ENCODE data around the gene SH2D1A. TPM values are rescaled to one million over a fixed set of nuclear protein-coding genes. Genes with fewer than 3 reads are reported as not detected.

SH2D1A gene
- total RNA-seq, 1 experiment from 2014 or later, result not detected

DNA sequence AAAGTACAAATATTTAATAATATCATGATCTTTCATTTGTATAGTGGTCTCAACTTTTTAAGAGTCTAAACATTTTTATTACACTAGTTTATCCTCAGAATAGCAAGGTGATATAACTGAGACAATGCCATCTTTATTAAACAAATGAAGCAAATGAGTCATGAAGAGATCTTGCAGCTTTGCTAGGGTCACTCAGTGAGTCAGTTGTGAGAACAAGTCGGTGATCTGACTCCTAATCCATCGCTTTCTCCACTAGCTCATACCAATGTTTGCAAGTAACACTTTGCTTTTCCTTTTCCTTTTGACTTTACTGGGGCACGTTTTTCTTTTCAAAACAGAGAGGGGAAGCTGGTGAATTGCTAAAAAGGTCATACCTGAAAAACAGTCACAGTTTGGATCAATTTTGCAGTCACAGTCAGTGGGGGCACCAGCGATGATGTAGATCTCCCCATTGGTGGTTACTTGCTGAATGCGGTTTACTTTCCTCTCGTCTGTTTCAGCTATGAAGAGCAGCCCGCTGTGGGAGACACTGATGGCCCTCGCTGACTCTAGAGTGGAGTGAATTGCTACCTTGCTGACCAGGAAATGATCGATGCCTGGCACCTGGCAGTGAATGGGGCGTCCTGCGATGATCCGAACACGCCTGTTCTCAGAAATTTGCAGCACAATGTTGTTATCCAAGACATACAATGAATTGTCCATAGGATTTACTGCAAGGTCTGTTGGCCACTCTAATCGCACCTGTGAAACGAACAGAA lies 75.7 kb downstream of the SH2D1A start:
- H3K4me3 ChIP-seq, result no peak overlapping the region
- H3K27me3 ChIP-seq, result no peaks in the 10 kb centered on the region
- no peaks in the 10 kb centered on the region for H3K36me3 ChIP-seq
- H3K9me3 ChIP-seq (replicated peaks), result no peaks in the 10 kb centered on the region
- no peaks in the 10 kb centered on the region for H3K4me1 ChIP-seq
- DNase-seq, result no peak
- H3K27ac ChIP-seq, result no peak overlapping the region

Other genes with a start within 250 kb of the SH2D1A start
- not detected in 2 replicates for gene TEX13D, start 13.9 kb upstream of the SH2D1A start, total RNA-seq (2014; rRNA removed; shearing (Covaris generic))

Data from SJCRH30 (cell line).